ENCODE data around the gene FAM32A.

DNA sequence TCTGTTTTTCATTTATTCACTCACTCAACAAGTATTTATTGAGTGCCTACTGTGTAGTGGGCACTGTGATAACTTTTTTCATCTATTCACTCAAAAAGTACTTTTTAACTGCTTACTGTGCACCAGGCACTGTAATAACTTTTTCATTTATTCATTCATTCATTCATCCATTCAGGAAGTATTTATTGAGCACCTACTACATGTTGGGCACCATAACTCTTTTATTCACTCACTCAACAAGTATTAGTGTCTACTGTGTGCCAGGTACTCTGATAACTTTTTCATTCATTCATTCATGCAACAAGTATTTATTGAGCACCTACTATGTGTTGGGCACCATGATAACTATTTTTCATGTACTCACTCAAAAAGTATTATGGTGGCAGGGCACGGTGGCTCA lies 18.8 kb upstream of the FAM32A start:
- TF ChIP-seq CTCF (IDR thresholded peaks at IDR 0.05): no peak
- TF ChIP-seq POLR2A (IDR thresholded peaks at IDR 0.05): no peak

All from adrenal gland (tissue), 5 donors.